HG03457 (cell line): ENCODE results near the gene PLPPR2.
"Not testable (repeated sequence)": the region's sequence is repeated elsewhere in the genome, so short reads cannot be mapped to it uniquely, and the experiment has no call there.

Experiments used
- ATAC-seq: cut with Tn5 transposase; IDR thresholded peaks from one replicate; pipeline ENCODE4 v1.9.1; 2021; ENCODE audit warnings: moderate number of reproducible peaks; ENCODE audit not compliant: unreplicated experiment

PLPPR2 gene

GRCh38 chr19:11390933-11391680, 35.9 kb downstream of the PLPPR2 start:
- ATAC-seq, result no peak

GRCh38 chr19:11397089-11397610, 41.9 kb downstream of the PLPPR2 start:
- ATAC-seq, result no peak

GRCh38 chr19:11399667-11400066, 44.4 kb downstream of the PLPPR2 start:
- ATAC-seq, result no peak

GRCh38 chr19:11400798-11401197, 45.6 kb downstream of the PLPPR2 start:
- ATAC-seq, result no peak

- ATAC-seq, result no peak
Observed at GRCh38 chr19:11401808-11402543, 46.7 kb downstream of the PLPPR2 start.

- no peak for ATAC-seq
Observed at GRCh38 chr19:11404588-11405222, 49.5 kb downstream of the PLPPR2 start.

- ATAC-seq, result no peak
Observed at GRCh38 chr19:11405846-11406643, 50.8 kb downstream of the PLPPR2 start.

GRCh38 chr19:11406703-11407236, 51.5 kb downstream of the PLPPR2 start:
- not testable (repeated sequence) for ATAC-seq

DNA sequence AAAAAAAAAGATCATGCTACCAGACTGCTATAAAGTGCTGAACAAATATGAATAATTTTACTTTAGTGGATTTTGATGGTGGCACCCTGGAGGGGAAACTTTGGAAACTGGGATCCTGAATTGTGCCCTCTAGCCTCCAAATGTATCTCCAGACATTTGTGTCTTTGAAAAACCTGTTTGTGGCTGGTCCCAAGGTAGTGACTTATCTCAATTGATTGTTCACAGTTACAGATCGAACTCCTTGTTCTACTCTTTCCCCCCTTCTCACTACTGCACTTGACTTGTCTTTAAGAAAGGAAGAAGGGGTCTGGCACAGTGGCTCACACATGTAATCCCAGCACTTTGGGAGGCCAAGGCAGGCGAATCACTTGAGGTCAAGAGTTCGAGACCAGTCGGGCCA, 53.4 kb downstream of the PLPPR2 start:
- no peak for ATAC-seq

- no peak for ATAC-seq
Observed at GRCh38 chr19:11410682-11411081, 55.5 kb downstream of the PLPPR2 start.

DNA sequence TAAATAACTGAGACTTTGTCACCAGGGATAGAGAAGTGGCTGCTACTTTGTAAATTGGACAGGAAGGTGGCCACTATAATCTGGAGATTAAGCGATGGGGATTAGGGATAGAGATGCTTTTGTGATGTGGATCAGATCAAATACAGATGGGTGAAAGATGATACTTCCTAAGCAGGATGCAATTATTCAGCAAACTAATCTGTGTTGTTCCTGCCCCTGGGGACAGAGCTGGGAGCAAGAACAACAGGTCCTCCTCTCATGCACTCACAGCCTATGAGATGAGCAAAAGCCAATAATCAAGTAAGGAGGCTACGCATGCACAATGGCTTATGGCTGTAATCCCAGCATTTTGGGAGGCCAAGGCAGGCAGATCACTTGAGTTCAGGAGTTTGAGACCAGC, 59.3 kb downstream of the PLPPR2 start:
- ATAC-seq, result no peak
